HepG2 (cell line): ENCODE data around the gene ANKRD29. TPM values are rescaled to one million over a fixed set of nuclear protein-coding genes. Genes with fewer than 3 reads are reported as not detected.
A peak's percentile ranks its signal among the peaks of the same experiment; 100 is the strongest.

Source experiments
- ASH2L ChIP-seq: fragments of 300-600, 200-600 bp; sonication (generic); IDR thresholded peaks from 2 replicates; pipeline ENCODE4 v1.7.0; 2017; ENCODE audit warnings: low read depth, mild to moderate bottlenecking, moderate library complexity, mixed read lengths, low read length; ENCODE audit not compliant: insufficient read length
- ETV6 ChIP-seq: sonication (generic); formaldehyde crosslinking; conservative IDR thresholded peaks from 2 replicates; pipeline ENCODE4 v1.4.0; 2020; ENCODE audit warnings: missing genetic modification reagents
- HNRNPL ChIP-seq: fragments of 200-400 bp; formaldehyde crosslinking; IDR thresholded peaks from 2 replicates; pipeline ENCODE4 v1.6.1; 2017; ENCODE audit warnings: mild to moderate bottlenecking, low read depth, low read length
- KDM4B ChIP-seq: sonication (generic); formaldehyde crosslinking; IDR thresholded peaks from 2 replicates; pipeline ENCODE4 v1.4.0; 2020; ENCODE audit warnings: missing genetic modification reagents
- KLF12 ChIP-seq: sonication (generic); formaldehyde crosslinking; IDR thresholded peaks from 2 replicates; pipeline ENCODE4 v1.4.0; 2020; ENCODE audit warnings: missing genetic modification reagents, borderline replicate concordance
- KLF9 ChIP-seq: IDR thresholded peaks from 2 replicates; pipeline ENCODE4 v1.6.1; 2016; ENCODE audit warnings: low read depth
- NCOR1 ChIP-seq: fragments of 200-600 bp; sonication (generic); IDR thresholded peaks from 2 replicates; pipeline ENCODE4 v1.7.0; 2017; ENCODE audit warnings: antibody characterized with exemption, low read length, borderline replicate concordance
- NR2F2 ChIP-seq: IDR thresholded peaks from 2 replicates; pipeline ENCODE4 v1.6.1; 2012; ENCODE audit warnings: low read depth, inconsistent platforms, borderline replicate concordance
- SAFB2 ChIP-seq: sonication (generic); formaldehyde crosslinking; IDR thresholded peaks from 2 replicates; pipeline ENCODE4 v1.5.1; 2020; ENCODE audit warnings: missing genetic modification reagents, low read depth, mild to moderate bottlenecking, borderline replicate concordance
- SKI ChIP-seq: fragments of 450-650 bp; IDR thresholded peaks from one replicate; pipeline ENCODE4 v1.6.1; 2018; ENCODE audit warnings: mild to moderate bottlenecking; ENCODE audit not compliant: partially characterized antibody
- SNAPC2 ChIP-seq: sonication (generic); formaldehyde crosslinking; IDR thresholded peaks from 2 replicates; pipeline ENCODE4 v1.8.1; 2022; ENCODE audit warnings: mild to moderate bottlenecking, missing genetic modification reagents
- SRF ChIP-seq: IDR thresholded peaks from 2 replicates; pipeline ENCODE4 v1.6.1; 2011; ENCODE audit warnings: mild to moderate bottlenecking, low read depth, low read length, moderate library complexity
- ZNF136 ChIP-seq: sonication (generic); formaldehyde crosslinking; IDR thresholded peaks from 2 replicates; pipeline ENCODE4 v1.8.1; 2022; ENCODE audit warnings: low read depth, mild to moderate bottlenecking, moderate library complexity, missing genetic modification reagents
- ZNF263 ChIP-seq: sonication (generic); formaldehyde crosslinking; IDR thresholded peaks from 2 replicates; pipeline ENCODE4 v1.4.0; 2020; ENCODE audit warnings: missing genetic modification reagents
- ZNF383 ChIP-seq: sonication (generic); formaldehyde crosslinking; IDR thresholded peaks from 2 replicates; pipeline ENCODE4 v1.4.0; 2020; ENCODE audit warnings: missing genetic modification reagents, mild to moderate bottlenecking, borderline replicate concordance
- ZNF496 ChIP-seq: sonication (generic); formaldehyde crosslinking; IDR thresholded peaks from 2 replicates; pipeline ENCODE4 v1.8.1; 2023; ENCODE audit warnings: mild to moderate bottlenecking, moderate library complexity, missing genetic modification reagents; ENCODE audit not compliant: insufficient replicate concordance
- ZNF563 ChIP-seq: sonication (generic); formaldehyde crosslinking; IDR thresholded peaks from 2 replicates; pipeline ENCODE4 v1.8.0; 2022; ENCODE audit warnings: mild to moderate bottlenecking, moderate library complexity, missing genetic modification reagents
- ZNF652 ChIP-seq: IDR thresholded peaks from 2 replicates; pipeline ENCODE4 v1.6.1; 2016; ENCODE audit warnings: low read depth, borderline replicate concordance
- ZNF775 ChIP-seq: sonication (generic); formaldehyde crosslinking; IDR thresholded peaks from 2 replicates; pipeline ENCODE4 v1.4.0; 2020; ENCODE audit warnings: missing genetic modification reagents, mild to moderate bottlenecking, moderate library complexity, borderline replicate concordance
- polyA plus RNA-seq, 8 experiments: library from polyadenylated mRNA; depleted of rRNA in 3 of 8; stranded (reverse) in 7 of 8; unstranded in 1 of 8; fragments of >200 nt; fragmentation: Illumina TruSeq in 4 of 8; extraction: Trizol in 4 of 8; gene quantifications; 2 replicates each; pipeline versions ENCODE4 v1.2.1 to v1.2.3, GENCODE V29; 2011 to 2016; ENCODE audit warnings: low read depth in 4 of 8, missing spikeins in 1 of 8, mixed read lengths in 1 of 8; ENCODE audit not compliant: insufficient read depth in 1 of 8
- total RNA-seq, 5 experiments: library from RNA; depleted of rRNA; stranded (reverse); fragments of >200 nt; fragmentation: Illumina TruSeq; extraction: Trizol; gene quantifications; 2 replicates each; pipeline ENCODE4 v1.2.3, GENCODE V29; 2016; ENCODE audit warnings: low read depth in 1 of 5
- TF ChIP-seq, protein P1 (sequence below): sonication (generic); formaldehyde crosslinking; IDR thresholded peaks from 2 replicates; pipeline ENCODE4 v1.5.1; 2020; ENCODE audit warnings: mild to moderate bottlenecking, missing genetic modification reagents, moderate library complexity
- TF ChIP-seq, protein P2 (sequence below): sonication (generic); formaldehyde crosslinking; IDR thresholded peaks from 2 replicates; pipeline ENCODE4 v1.4.0; 2020; ENCODE audit warnings: mild to moderate bottlenecking, missing genetic modification reagents
- TF ChIP-seq, protein P3 (sequence below): conservative IDR thresholded peaks from 2 replicates; pipeline ENCODE4 v1.6.1; 2018; ENCODE audit warnings: missing genetic modification reagents
- TF ChIP-seq, protein P4 (sequence below): sonication (generic); formaldehyde crosslinking; IDR thresholded peaks from 2 replicates; pipeline ENCODE4 v1.8.1; 2023; ENCODE audit warnings: mild to moderate bottlenecking, missing genetic modification reagents
- TF ChIP-seq, protein P5 (sequence below): IDR thresholded peaks from 2 replicates; pipeline ENCODE4 v1.6.1; 2012; ENCODE audit warnings: inconsistent platforms

ANKRD29 gene
- total and polyA plus RNA-seq, 2 of the 13 experiments (the other 11 are each of a cell fraction or from before 2014, with no cell fraction given): not detected

DNA sequence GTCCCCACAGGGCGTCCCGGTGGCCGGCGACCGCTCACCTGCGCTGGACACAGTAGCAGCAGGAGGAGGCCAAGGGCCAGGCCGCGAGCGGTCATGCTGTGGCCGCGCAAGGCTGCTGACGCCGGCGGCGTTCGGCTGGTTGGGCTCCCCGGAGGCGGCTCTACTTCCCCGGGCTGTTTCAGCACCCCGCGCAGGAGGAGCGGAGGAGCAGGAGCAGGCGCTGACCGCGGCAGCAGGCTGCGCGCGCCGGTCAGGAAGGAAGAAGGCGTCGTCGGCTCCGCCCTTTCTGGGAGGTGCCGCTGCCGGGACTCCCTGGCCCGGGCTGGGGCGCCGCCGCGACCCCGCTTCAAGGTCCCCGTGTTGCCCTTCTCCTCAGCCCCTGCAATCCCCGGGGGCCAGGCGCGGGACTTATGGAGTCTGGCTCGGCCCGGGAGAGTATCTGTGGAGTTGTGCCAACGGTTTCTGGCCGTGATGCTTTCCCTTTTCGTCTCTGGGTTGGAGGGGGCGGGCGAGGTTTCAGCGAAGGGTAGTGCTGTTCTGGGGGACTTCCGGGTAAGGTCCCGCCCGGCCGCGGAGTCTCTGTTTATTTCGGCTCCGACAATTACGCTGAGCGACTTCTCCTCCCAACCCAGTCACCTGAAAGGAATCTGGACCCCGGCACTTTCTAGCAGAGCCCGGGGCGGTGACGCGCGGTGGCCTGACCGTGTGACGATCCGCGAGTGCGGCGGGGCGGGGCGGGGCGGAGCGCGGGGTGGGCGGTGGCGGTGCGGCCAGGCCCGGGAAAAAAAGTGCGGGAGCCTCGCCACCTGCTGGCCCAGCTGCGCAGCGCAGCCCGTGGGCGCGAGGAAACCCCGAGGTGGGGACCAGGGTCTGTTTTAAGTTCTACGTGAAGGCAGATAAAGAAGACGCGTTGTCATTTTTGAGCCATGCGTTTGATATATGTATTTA, 76.2 kb downstream of the ANKRD29 start, which contains the start of gene NPC1 (continued):
- TF ChIP-seq ZNF383 (CRISPR knock-in tag) (no peak), ZNF652 (CRISPR knock-in tag) (no peak), SAFB2 (CRISPR knock-in tag) (no peak), KLF12 (CRISPR knock-in tag) (peak; percentile 89), NR2F2 (peak; percentile 48; the same call in 1 of the 2 replicates), SRF (peak; percentile 6; the same call in 1 of the 2 replicates), KLF9 (CRISPR knock-in tag) (no peak), ZNF775 (CRISPR knock-in tag) (no peak), SKI (peak; percentile 52), ZNF563 (no peak), ZNF263 (peak; percentile 50), HNRNPL (0 out of 2 replicates have a peak, but pooled peaks have one; percentile 54), ZNF496 (CRISPR knock-in tag) (no peak), SNAPC2 (peak; percentile 27; the same call in 1 of the 2 replicates), NCOR1 (peak; percentile 71; the same call in 1 of the 2 replicates), ZNF136 (CRISPR knock-in tag) (no peak), ETV6 (no peak; the same call in 1 of the 2 replicates), KDM4B (CRISPR knock-in tag) (no peak), ASH2L (peak; percentile 96)
- TF ChIP-seq, protein P1, sequence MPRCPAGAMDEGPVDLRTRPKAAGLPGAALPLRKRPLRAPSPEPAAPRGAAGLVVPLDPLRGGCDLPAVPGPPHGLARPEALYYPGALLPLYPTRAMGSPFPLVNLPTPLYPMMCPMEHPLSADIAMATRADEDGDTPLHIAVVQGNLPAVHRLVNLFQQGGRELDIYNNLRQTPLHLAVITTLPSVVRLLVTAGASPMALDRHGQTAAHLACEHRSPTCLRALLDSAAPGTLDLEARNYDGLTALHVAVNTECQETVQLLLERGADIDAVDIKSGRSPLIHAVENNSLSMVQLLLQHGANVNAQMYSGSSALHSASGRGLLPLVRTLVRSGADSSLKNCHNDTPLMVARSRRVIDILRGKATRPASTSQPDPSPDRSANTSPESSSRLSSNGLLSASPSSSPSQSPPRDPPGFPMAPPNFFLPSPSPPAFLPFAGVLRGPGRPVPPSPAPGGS (CRISPR knock-in tag): peak; percentile 66; the same call in 1 of the 2 replicates
- TF ChIP-seq, protein P2, sequence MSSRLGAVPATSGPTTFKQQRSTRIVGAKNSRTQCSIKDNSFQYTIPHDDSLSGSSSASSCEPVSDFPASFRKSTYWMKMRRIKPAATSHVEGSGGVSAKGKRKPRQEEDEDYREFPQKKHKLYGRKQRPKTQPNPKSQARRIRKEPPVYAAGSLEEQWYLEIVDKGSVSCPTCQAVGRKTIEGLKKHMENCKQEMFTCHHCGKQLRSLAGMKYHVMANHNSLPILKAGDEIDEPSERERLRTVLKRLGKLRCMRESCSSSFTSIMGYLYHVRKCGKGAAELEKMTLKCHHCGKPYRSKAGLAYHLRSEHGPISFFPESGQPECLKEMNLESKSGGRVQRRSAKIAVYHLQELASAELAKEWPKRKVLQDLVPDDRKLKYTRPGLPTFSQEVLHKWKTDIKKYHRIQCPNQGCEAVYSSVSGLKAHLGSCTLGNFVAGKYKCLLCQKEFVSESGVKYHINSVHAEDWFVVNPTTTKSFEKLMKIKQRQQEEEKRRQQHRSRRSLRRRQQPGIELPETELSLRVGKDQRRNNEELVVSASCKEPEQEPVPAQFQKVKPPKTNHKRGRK (CRISPR knock-in tag): no peak
- TF ChIP-seq, protein P3, sequence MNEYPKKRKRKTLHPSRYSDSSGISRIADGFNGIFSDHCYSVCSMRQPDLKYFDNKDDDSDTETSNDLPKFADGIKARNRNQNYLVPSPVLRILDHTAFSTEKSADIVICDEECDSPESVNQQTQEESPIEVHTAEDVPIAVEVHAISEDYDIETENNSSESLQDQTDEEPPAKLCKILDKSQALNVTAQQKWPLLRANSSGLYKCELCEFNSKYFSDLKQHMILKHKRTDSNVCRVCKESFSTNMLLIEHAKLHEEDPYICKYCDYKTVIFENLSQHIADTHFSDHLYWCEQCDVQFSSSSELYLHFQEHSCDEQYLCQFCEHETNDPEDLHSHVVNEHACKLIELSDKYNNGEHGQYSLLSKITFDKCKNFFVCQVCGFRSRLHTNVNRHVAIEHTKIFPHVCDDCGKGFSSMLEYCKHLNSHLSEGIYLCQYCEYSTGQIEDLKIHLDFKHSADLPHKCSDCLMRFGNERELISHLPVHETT: no peak
- TF ChIP-seq, protein P4, sequence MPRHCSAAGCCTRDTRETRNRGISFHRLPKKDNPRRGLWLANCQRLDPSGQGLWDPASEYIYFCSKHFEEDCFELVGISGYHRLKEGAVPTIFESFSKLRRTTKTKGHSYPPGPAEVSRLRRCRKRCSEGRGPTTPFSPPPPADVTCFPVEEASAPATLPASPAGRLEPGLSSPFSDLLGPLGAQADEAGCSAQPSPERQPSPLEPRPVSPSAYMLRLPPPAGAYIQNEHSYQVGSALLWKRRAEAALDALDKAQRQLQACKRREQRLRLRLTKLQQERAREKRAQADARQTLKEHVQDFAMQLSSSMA (CRISPR knock-in tag): no peak
- TF ChIP-seq, protein P5, sequence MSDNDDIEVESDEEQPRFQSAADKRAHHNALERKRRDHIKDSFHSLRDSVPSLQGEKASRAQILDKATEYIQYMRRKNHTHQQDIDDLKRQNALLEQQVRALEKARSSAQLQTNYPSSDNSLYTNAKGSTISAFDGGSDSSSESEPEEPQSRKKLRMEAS: peak; percentile 65
